GM13977 (cell line): ENCODE data around the gene NLN.
A peak's percentile ranks its signal among the peaks of the same experiment; 100 is the strongest.

Source experiments
- DNase-seq: peaks from one replicate; pipeline ENCODE4 v3.0.0; 2012; ENCODE audit warnings: low spot score
- in situ Hi-C: fragments of 300-500 bp; cut with MboI; formaldehyde crosslinking; loops from one replicate; pipeline ENCODE4 v1.12.0; 2022; ENCODE audit warnings: low sequenced_read_pairs, low pct_unique_long_range_greater_than_20kb, mixed read lengths, inconsistent platforms; ENCODE audit not compliant: unreplicated experiment
- TF ChIP-seq, protein P1 (sequence below): IDR thresholded peaks from 2 replicates; pipeline ENCODE4 v1.5.1; 2012; ENCODE audit warnings: mild to moderate bottlenecking, control low read depth; ENCODE audit not compliant: insufficient read depth; ENCODE audit errors: extremely low read depth, missing control alignments

The NLN gene

GRCh38 chr5:65708145-65708544 lies 13.9 kb upstream of the NLN start:
- in situ Hi-C loops, result no loop called here
- DNase-seq, result no peak
- TF ChIP-seq, protein P1, sequence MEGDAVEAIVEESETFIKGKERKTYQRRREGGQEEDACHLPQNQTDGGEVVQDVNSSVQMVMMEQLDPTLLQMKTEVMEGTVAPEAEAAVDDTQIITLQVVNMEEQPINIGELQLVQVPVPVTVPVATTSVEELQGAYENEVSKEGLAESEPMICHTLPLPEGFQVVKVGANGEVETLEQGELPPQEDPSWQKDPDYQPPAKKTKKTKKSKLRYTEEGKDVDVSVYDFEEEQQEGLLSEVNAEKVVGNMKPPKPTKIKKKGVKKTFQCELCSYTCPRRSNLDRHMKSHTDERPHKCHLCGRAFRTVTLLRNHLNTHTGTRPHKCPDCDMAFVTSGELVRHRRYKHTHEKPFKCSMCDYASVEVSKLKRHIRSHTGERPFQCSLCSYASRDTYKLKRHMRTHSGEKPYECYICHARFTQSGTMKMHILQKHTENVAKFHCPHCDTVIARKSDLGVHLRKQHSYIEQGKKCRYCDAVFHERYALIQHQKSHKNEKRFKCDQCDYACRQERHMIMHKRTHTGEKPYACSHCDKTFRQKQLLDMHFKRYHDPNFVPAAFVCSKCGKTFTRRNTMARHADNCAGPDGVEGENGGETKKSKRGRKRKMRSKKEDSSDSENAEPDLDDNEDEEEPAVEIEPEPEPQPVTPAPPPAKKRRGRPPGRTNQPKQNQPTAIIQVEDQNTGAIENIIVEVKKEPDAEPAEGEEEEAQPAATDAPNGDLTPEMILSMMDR, result no peak

GRCh38 chr5:65718576-65719310 lies 3.3 kb upstream of the NLN start:
- DNase-seq, result no peak
- TF ChIP-seq, protein P1, result no peak
- in situ Hi-C loops, result no loop called here

GRCh38 chr5:65721050-65721719 lies 820 bp upstream of the NLN start:
- TF ChIP-seq, protein P1, result no peak
- in situ Hi-C loops, result no loop called here
- peak; percentile 58 for DNase-seq

GRCh38 chr5:65722575-65723403 lies 784 bp downstream of the NLN start:
- TF ChIP-seq, protein P1, result no peak
- in situ Hi-C loops, result no loop called here
- DNase-seq, result peak; percentile 48

- no peak for DNase-seq
- TF ChIP-seq, protein P1, result no peak
- in situ Hi-C loops, result no loop called here
These were observed 5.6 kb downstream of the NLN start for GRCh38 chr5:65727491-65728156.

DNA sequence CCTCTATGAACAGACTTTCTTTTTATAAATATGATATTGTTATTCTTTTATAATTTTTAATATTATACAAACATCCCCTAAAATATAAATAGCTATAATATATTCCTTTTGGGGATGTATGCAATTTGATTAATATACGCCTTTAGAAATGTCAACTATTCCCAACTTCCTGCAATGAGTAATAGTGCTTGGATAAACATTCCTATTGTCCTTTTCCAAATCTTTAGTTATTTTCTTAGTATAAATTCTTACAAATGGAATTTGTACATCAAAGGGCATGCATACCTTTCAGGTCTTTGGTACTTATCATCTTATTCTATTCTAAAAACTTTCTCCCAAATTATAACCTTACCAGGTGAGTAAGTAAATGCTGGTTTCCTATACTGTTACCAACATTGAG lies 6.2 kb downstream of the NLN start:
- DNase-seq, result no peak
- TF ChIP-seq, protein P1, result no peak
- in situ Hi-C loops, result no loop called here
